Pancreas (tissue), 10 donors: ENCODE data around the gene NDST4. TPM values are rescaled to one million over a fixed set of nuclear protein-coding genes. Genes with fewer than 3 reads are reported as not detected.

ENCODE experiments used
- ATAC-seq, 4 donors: fragments of 200-7000 bp; cut with Tn5 transposase; one replicate each; pipeline versions ENCODE4 v1.8.0 to v1.9.1; 2020; ENCODE audit warnings: mild to moderate bottlenecking in 4 of 4, moderate library complexity in 4 of 4
- DNase-seq, 6 donors: peaks; one replicate each; pipeline ENCODE4 v3.0.0-alpha.2; 2020
- FAIRE-seq: peaks from 2 replicates; lab custom pipeline; 2012; peaks lifted over from hg19 to GRCh38; lab: Jason Lieb, UNC
- H3K27ac ChIP-seq, 4 donors: fragments of 200-600 bp; sonication (generic); 1 replicate in 3 of 4; 2 replicates in 1 of 4; pipeline versions ENCODE4 v1.5.0 to v1.8.0; 2020
- H3K27me3 ChIP-seq, 4 donors: fragments of 200-600 bp; one replicate each; pipeline ENCODE4 v1.8.0; 2021
- H3K36me3 ChIP-seq, 3 donors: fragments of 200-600 bp; sonication (generic) in 1 of 3; one replicate each; pipeline versions ENCODE4 v1.5.0 to v1.8.0; 2020 to 2021
- H3K4me1 ChIP-seq, 3 donors: fragments of 200-600 bp; one replicate each; pipeline ENCODE4 v1.8.0; 2021
- H3K4me3 ChIP-seq, 4 donors: fragments of 200-600 bp; sonication (generic) in 2 of 4; one replicate each; pipeline versions ENCODE4 v1.5.0 to v1.8.0; 2020 to 2021
- H3K9me3 ChIP-seq, 4 donors: fragments of 200-600 bp; one replicate each; pipeline ENCODE4 v1.8.0; 2021
- WGBS, 2 donors: extraction: QIAGEN DNeasy Blood & Tissue Kit; methylation state at CpG; one replicate each; pipeline ENCODE4 v1.1.7; 2013; 5-methylcytosine and 5-hydroxymethylcytosine counted together
- intact Hi-C, 3 donors: fragments of 100-400 bp; cut with DNase I; formaldehyde crosslinking; loops; one replicate each; pipeline versions ENCODE4 v1.11.1 to v1.14.2; 2022
- polyA plus RNA-seq, 2 donors: library from polyadenylated mRNA; stranded (reverse); fragments of 200-250 nt; gene quantifications; one replicate each; pipeline ENCODE4 v1.2.3, GENCODE V29; 2013
- total RNA-seq, 6 donors: library from RNA; stranded (reverse); fragmentation: NEBNext Ultra II Directional in 4 of 6; extraction: Animal tissue kit (Norgen Biotek cat#: 25700) in 4 of 6; gene quantifications; one replicate each; pipeline versions ENCODE4 v1.2.1 to v1.2.4, GENCODE V29; 2021 to 2023
- TF ChIP-seq, protein P1 (sequence below), 4 donors: fragments of 200-600 bp; sonication (generic) in 3 of 4; IDR thresholded peaks; one replicate each; pipeline versions ENCODE4 v1.5.0 to v1.8.0; 2021; ENCODE audit warnings: antibody characterized with exemption in 4 of 4
- donor health status: healthy with polysubstance abuse.
- donor health status: DM: no; HTN: no; CAD: no; lungs with moderate emphysema.
- donor health status: DM: no; HTN: no; CAD: no.
- donor health status: control.
- donor health status: control.
- donor health status: Bipolar disorder and iron deficiency.
- donor health status: DM: yes; HTN: yes; CAD: no.
- donor health status: DM: no; HTN: no; CAD: no.
- donor health status: DM: no; HTN: no; CAD: no.
- donor health status: DM: yes; HTN: yes; CAD: no.

The NDST4 gene
- total and polyA plus RNA-seq, 8 donors = not detected

- H3K27ac ChIP-seq = no peak overlapping the region
- no peaks in the 10 kb centered on the region for H3K4me1 ChIP-seq
- H3K36me3 ChIP-seq = no peaks in the 10 kb centered on the region
- WGBS, 2 donors = 81 to 85% methylated on average over 3 of the region's 3 CpGs
- intact Hi-C loops = no loop called here
- no peaks in the 10 kb centered on the region for H3K9me3 ChIP-seq
- ATAC-seq (no peak), FAIRE-seq (no peak), DNase-seq (no peak)
- TF ChIP-seq, protein P1, sequence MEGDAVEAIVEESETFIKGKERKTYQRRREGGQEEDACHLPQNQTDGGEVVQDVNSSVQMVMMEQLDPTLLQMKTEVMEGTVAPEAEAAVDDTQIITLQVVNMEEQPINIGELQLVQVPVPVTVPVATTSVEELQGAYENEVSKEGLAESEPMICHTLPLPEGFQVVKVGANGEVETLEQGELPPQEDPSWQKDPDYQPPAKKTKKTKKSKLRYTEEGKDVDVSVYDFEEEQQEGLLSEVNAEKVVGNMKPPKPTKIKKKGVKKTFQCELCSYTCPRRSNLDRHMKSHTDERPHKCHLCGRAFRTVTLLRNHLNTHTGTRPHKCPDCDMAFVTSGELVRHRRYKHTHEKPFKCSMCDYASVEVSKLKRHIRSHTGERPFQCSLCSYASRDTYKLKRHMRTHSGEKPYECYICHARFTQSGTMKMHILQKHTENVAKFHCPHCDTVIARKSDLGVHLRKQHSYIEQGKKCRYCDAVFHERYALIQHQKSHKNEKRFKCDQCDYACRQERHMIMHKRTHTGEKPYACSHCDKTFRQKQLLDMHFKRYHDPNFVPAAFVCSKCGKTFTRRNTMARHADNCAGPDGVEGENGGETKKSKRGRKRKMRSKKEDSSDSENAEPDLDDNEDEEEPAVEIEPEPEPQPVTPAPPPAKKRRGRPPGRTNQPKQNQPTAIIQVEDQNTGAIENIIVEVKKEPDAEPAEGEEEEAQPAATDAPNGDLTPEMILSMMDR (IDR thresholded peaks at IDR 0.05) = no peak
- H3K4me3 ChIP-seq = no peak overlapping the region
- H3K27me3 ChIP-seq = no peaks in the 10 kb centered on the region
These were observed 190.9 kb downstream of the NDST4 start for GRCh38 chr4:114922592-114922933.

- 59 to 62% methylated on average over 13 of the region's 13 CpGs for WGBS, 2 donors
- H3K4me3 ChIP-seq = no peak overlapping the region
- TF ChIP-seq, protein P1 (IDR thresholded peaks at IDR 0.05) = no peak
- H3K27ac ChIP-seq = no peak overlapping the region
- FAIRE-seq = no peak
- ATAC-seq = no peak
- H3K9me3 ChIP-seq = no peaks in the 10 kb centered on the region
- no peak for DNase-seq
- no peaks in the 10 kb centered on the region for H3K4me1 ChIP-seq
- no peaks in the 10 kb centered on the region for H3K27me3 ChIP-seq
- H3K36me3 ChIP-seq = no peaks in the 10 kb centered on the region
- intact Hi-C loops = no loop called here
These were observed 191.4 kb downstream of the NDST4 start for GRCh38 chr4:114921790-114922591.

GRCh38 chr4:114921191-114921590 is 192.2 kb downstream of the NDST4 start:
- FAIRE-seq = no peak

DNA sequence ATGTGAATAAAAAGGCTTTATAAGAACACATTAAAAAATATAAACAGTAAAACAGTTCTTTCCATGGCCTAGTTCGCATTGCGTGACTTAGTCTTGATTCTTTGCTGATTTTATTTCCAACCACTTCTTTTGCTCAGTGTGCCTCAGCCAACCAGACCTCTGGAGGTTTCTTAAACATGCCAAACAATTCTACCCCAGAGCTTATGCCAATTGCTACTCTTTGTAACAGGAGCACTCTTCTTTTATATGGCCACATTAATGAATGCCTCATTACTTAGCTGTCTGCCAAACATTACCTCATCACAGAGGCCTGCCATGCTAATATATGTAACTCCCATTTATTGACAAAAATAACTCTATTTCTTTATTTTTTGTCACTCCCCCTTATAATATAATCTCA is 202.3 kb downstream of the NDST4 start:
- no peak overlapping the region for H3K4me3 ChIP-seq
- DNase-seq (no peak), ATAC-seq (no peak), FAIRE-seq (no peak)
- no peaks in the 10 kb centered on the region for H3K36me3 ChIP-seq
- H3K27ac ChIP-seq = no peak overlapping the region
- 93 to 96% methylated on average over 2 of the region's 2 CpGs for WGBS, 2 donors
- peaks cover 0 to 15% (median 0%) of the 10 kb centered on the region in 3 donors for H3K4me1 ChIP-seq
- intact Hi-C loops = no loop called here
- TF ChIP-seq, protein P1 (IDR thresholded peaks at IDR 0.05) = no peak
- no peaks in the 10 kb centered on the region for H3K27me3 ChIP-seq
- H3K9me3 ChIP-seq = no peaks in the 10 kb centered on the region

More at GRCh38 chr4:114921191-114921590, 192.2 kb downstream of the NDST4 start:
- Histone ChIP-seq H3K27me3 (no peaks in the 10 kb centered on the region), H3K4me3 (no peak overlapping the region), H3K4me1 (no peaks in the 10 kb centered on the region), H3K9me3 (no peaks in the 10 kb centered on the region), H3K27ac (no peak overlapping the region), H3K36me3 (no peaks in the 10 kb centered on the region)
- TF ChIP-seq, protein P1 (IDR thresholded peaks at IDR 0.05) = no peak
- WGBS, 2 donors = 55 to 60% methylated on average over 3 of the region's 3 CpGs
- intact Hi-C loops = no loop called here
- no peak for ATAC-seq
- no peak for DNase-seq

DNA sequence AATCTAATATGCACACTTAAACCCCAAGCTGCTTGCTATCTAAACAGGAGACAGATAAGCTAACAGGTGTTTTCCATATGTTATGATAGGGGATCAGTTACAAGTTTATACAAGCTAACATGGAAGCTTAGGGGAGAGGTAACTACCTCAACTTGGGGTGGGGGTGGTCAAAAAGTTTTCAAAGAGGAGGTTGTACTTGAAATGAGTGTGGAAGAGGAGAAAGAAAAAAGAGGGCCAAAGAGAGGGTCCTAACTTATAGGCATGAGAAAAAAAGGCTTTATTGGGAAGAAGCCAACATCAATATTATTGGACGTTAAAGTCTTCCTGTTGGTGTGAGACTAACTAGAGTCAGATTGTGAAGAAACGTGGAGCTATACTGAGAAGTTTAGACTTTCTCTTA is 205.9 kb downstream of the NDST4 start:
- Histone ChIP-seq H3K27me3 (no peaks in the 10 kb centered on the region), H3K36me3 (no peaks in the 10 kb centered on the region), H3K4me3 (no peak overlapping the region), H3K27ac (no peak overlapping the region), H3K9me3 (no peaks in the 10 kb centered on the region), H3K4me1 (peaks cover 0 to 15% (median 3%) of the 10 kb centered on the region in 3 donors)
- TF ChIP-seq, protein P1 (IDR thresholded peaks at IDR 0.05) = no peak
- intact Hi-C loops = no loop called here
- 9 to 20% methylated on average over 2 of the region's 2 CpGs for WGBS, 2 donors
- DNase-seq = no peak
- FAIRE-seq = no peak
- peak; percentile 56 to 83 (median 73) for ATAC-seq
